Measurements from ENCODE around the gene DSG2.

The DSG2 gene

GRCh38 chr18:31565782-31566512 lies 68.0 kb downstream of the DSG2 start:
- H3K4me3 ChIP-seq (replicated peaks; ENCODE audit: low read depth, low read length), result no peak overlapping the region
- no peaks in the 10 kb centered on the region for H3K36me3 ChIP-seq (ENCODE audit: control insufficient read depth, insufficient read depth, low read length)
- H3K27me3 ChIP-seq (replicated peaks; ENCODE audit: control insufficient read depth, insufficient read depth, low read length), result no peaks in the 10 kb centered on the region; the same call in 1 of the 2 replicates
- TF ChIP-seq CTCF (IDR thresholded peaks at IDR 0.05; ENCODE audit: insufficient read depth, low read length, poor library complexity, severe bottlenecking), result no peak
- no peak for DNase-seq (ENCODE audit: extremely low read depth, insufficient read length)

- Histone ChIP-seq H3K36me3 (ENCODE audit: control insufficient read depth, insufficient read depth, low read length) (no peaks in the 10 kb centered on the region), H3K27me3 (replicated peaks; ENCODE audit: control insufficient read depth, insufficient read depth, low read length) (no peaks in the 10 kb centered on the region; the same call in 1 of the 2 replicates), H3K4me3 (replicated peaks; ENCODE audit: low read depth, low read length) (no peak overlapping the region)
- no peak for TF ChIP-seq CTCF (IDR thresholded peaks at IDR 0.05; ENCODE audit: insufficient read depth, low read length, poor library complexity, severe bottlenecking)
- no peak for DNase-seq (ENCODE audit: extremely low read depth, insufficient read length)
Observed at GRCh38 chr18:31566576-31567306, 68.8 kb downstream of the DSG2 start.

- no peak for DNase-seq (ENCODE audit: extremely low read depth, insufficient read length)
- Histone ChIP-seq H3K36me3 (ENCODE audit: control insufficient read depth, insufficient read depth, low read length) (no peaks in the 10 kb centered on the region), H3K27me3 (replicated peaks; ENCODE audit: control insufficient read depth, insufficient read depth, low read length) (no peaks in the 10 kb centered on the region), H3K4me3 (replicated peaks; ENCODE audit: low read depth, low read length) (no peak overlapping the region)
- no peak for TF ChIP-seq CTCF (IDR thresholded peaks at IDR 0.05; ENCODE audit: insufficient read depth, low read length, poor library complexity, severe bottlenecking)
Observed at GRCh38 chr18:31572368-31572767, 74.4 kb downstream of the DSG2 start.

- H3K27me3 ChIP-seq (replicated peaks; ENCODE audit: control insufficient read depth, insufficient read depth, low read length), result no peaks in the 10 kb centered on the region
- H3K4me3 ChIP-seq (replicated peaks; ENCODE audit: low read depth, low read length), result no peak overlapping the region
- H3K36me3 ChIP-seq (ENCODE audit: control insufficient read depth, insufficient read depth, low read length), result no peaks in the 10 kb centered on the region
- no peak for TF ChIP-seq CTCF (IDR thresholded peaks at IDR 0.05; ENCODE audit: insufficient read depth, low read length, poor library complexity, severe bottlenecking)
- DNase-seq (ENCODE audit: extremely low read depth, insufficient read length), result no peak
Observed at GRCh38 chr18:31573051-31573450, 75.1 kb downstream of the DSG2 start.

GRCh38 chr18:31574359-31574758 lies 76.4 kb downstream of the DSG2 start:
- no peaks in the 10 kb centered on the region for H3K36me3 ChIP-seq (ENCODE audit: control insufficient read depth, insufficient read depth, low read length)
- H3K4me3 ChIP-seq (replicated peaks; ENCODE audit: low read depth, low read length), result no peak overlapping the region
- no peak for TF ChIP-seq CTCF (IDR thresholded peaks at IDR 0.05; ENCODE audit: insufficient read depth, low read length, poor library complexity, severe bottlenecking)
- no peaks in the 10 kb centered on the region for H3K27me3 ChIP-seq (replicated peaks; ENCODE audit: control insufficient read depth, insufficient read depth, low read length)
- DNase-seq (ENCODE audit: extremely low read depth, insufficient read length), result no peak

All from GM06990 (cell line).